Endothelial cell of umbilical vein (primary cell): ENCODE results near the gene CYP2S1. TPM values are rescaled to one million over a fixed set of nuclear protein-coding genes. Genes with fewer than 3 reads are reported as not detected.
A peak's percentile ranks its signal among the peaks of the same experiment; 100 is the strongest.

Source experiments
- BruUV-seq: library from RNA; stranded (reverse); fragments of 400-500 nt; replicated peaks from 2 replicates; lab custom pipeline; 2021; lab: Mats Ljungman, UMichigan
- CTCF ChIA-PET: fragments of 300-600, 350-600 bp; sonication (Branson Sonifier 250); formaldehyde crosslinking; loops from one replicate; lab custom pipeline; 2021; ENCODE audit warnings: antibody characterized with exemption, inconsistent platforms; lab: Charles Lee
- POLR2A ChIA-PET: fragments of 300-600, 350-600 bp; sonication (Branson Sonifier 250); formaldehyde crosslinking; loops from one replicate; lab custom pipeline; 2021; ENCODE audit warnings: antibody characterized with exemption, inconsistent platforms; lab: Charles Lee
- DNase-seq: peaks from one replicate; pipeline ENCODE4 v3.0.0-alpha.2; 2011; ENCODE audit warnings: low read depth, low spot score
- FAIRE-seq: peaks from 2 replicates; lab custom pipeline; 2011; peaks lifted over from hg19 to GRCh38; lab: Jason Lieb, UNC
- H2AFZ ChIP-seq: 2 replicates; pipeline ENCODE4 v1.6.0; 2012; ENCODE audit warnings: low read depth, low read length, control low read depth, inconsistent platforms
- H3K27ac ChIP-seq: 2 replicates; pipeline ENCODE4 v1.5.1; 2011; ENCODE audit warnings: low read depth, mild to moderate bottlenecking, control low read depth, low read length, moderate library complexity; ENCODE audit not compliant: insufficient read depth
- H3K27me3 ChIP-seq, 2 experiments: 2 replicates each; pipeline versions ENCODE4 v1.6.0 to v1.6.1; 2011; ENCODE audit warnings: low read length in 2 of 2, mixed read lengths in 1 of 2; ENCODE audit not compliant: control insufficient read depth in 2 of 2, insufficient read depth in 2 of 2
- H3K36me3 ChIP-seq, 2 experiments: 2 replicates in 1 of 2; 3 replicates in 1 of 2; pipeline ENCODE4 v1.5.1; 2011; ENCODE audit warnings: low read length in 2 of 2, mild to moderate bottlenecking in 1 of 2, moderate library complexity in 1 of 2; ENCODE audit not compliant: control insufficient read depth in 2 of 2, insufficient read depth in 2 of 2; ENCODE audit errors: extremely low read depth in 1 of 2
- H3K4me1 ChIP-seq: 3 replicates; pipeline ENCODE4 v1.5.1; 2011; ENCODE audit warnings: mild to moderate bottlenecking, low read length; ENCODE audit not compliant: control insufficient read depth, insufficient read depth; ENCODE audit errors: extremely low read depth
- H3K4me2 ChIP-seq: 2 replicates; pipeline ENCODE4 v1.6.1; 2011; ENCODE audit warnings: low read length, control low read depth, mixed read lengths; ENCODE audit not compliant: insufficient read depth
- H3K4me3 ChIP-seq, 3 experiments: fragments of 200-600 bp in 1 of 3; sonication (generic), shearing (Covaris generic) in 1 of 3; replicated peaks in 1 of 3; 2 replicates each; pipeline ENCODE4 v1.5.1; 2011 to 2016; ENCODE audit warnings: control low read depth in 3 of 3, low read length in 3 of 3, mild to moderate bottlenecking in 2 of 3, inconsistent platforms in 1 of 3, low read depth in 1 of 3, moderate library complexity in 1 of 3; ENCODE audit not compliant: insufficient read depth in 1 of 3
- H3K79me2 ChIP-seq: 2 replicates; pipeline ENCODE4 v1.6.0; 2012; ENCODE audit warnings: low read length, inconsistent platforms; ENCODE audit not compliant: control insufficient read depth, insufficient read depth
- H3K9ac ChIP-seq: replicated peaks from 2 replicates; pipeline ENCODE3; 2011; ENCODE audit warnings: low read length, control low read depth; ENCODE audit not compliant: insufficient read depth; ENCODE audit errors: extremely low read depth
- H3K9me1 ChIP-seq: replicated peaks from 3 replicates; pipeline ENCODE4 v1.6.0; 2011; ENCODE audit warnings: mild to moderate bottlenecking, low read length; ENCODE audit not compliant: control insufficient read depth, insufficient read depth; ENCODE audit errors: extremely low read depth
- H3K9me3 ChIP-seq: replicated peaks from 2 replicates; pipeline ENCODE4 v1.5.1; 2012; ENCODE audit warnings: low read length, inconsistent platforms; ENCODE audit not compliant: control insufficient read depth, insufficient read depth
- H4K20me1 ChIP-seq: replicated peaks from 2 replicates; pipeline ENCODE3; 2011; ENCODE audit warnings: mild to moderate bottlenecking, low read length; ENCODE audit not compliant: control insufficient read depth, insufficient read depth; ENCODE audit errors: extremely low read depth
- CTCF ChIP-seq, 2 donors: IDR thresholded peaks; 1 replicate in 1 of 2; 2 replicates in 1 of 2; pipeline ENCODE4 v1.5.1; 2011; ENCODE audit warnings: low read length in 2 of 2, mild to moderate bottlenecking in 2 of 2, moderate library complexity in 2 of 2, control low read depth in 1 of 2, inconsistent platforms in 1 of 2, low read depth in 1 of 2; ENCODE audit not compliant: insufficient read depth in 1 of 2; ENCODE audit errors: extremely low read depth in 1 of 2
- JUN ChIP-seq: IDR thresholded peaks from 2 replicates; pipeline ENCODE4 v1.6.1; 2011; ENCODE audit warnings: borderline replicate concordance, low read depth; ENCODE audit not compliant: insufficient read length, insufficient read depth
- MYC ChIP-seq: IDR thresholded peaks from one replicate; pipeline ENCODE4 v1.6.1; 2011; ENCODE audit warnings: mild to moderate bottlenecking, low read depth, low read length
- POLR2A ChIP-seq: IDR thresholded peaks from 2 replicates; pipeline ENCODE4 v1.6.1; 2012; ENCODE audit warnings: low read depth, mild to moderate bottlenecking, control low read depth, low read length
- POLR2AphosphoS5 ChIP-seq: IDR thresholded peaks from 2 replicates; pipeline ENCODE4 v1.6.1; 2012; ENCODE audit warnings: low read depth, mild to moderate bottlenecking, control low read depth, low read length, moderate library complexity; ENCODE audit not compliant: insufficient read depth
- dilution Hi-C: fragments of 300-500 bp; cut with MboI; formaldehyde crosslinking; loops from one replicate; pipeline ENCODE4 v1.15.0; 2019; ENCODE audit warnings: low sequenced_read_pairs; ENCODE audit not compliant: extremely low pct_ligation_motif_present
- intact Hi-C: fragments of 100-400 bp; cut with micrococcal nuclease; formaldehyde crosslinking; loops from one replicate; pipeline ENCODE4 v1.10.0; 2022
- polyA plus RNA-seq, 4 experiments: library from polyadenylated mRNA; depleted of rRNA in 3 of 4; stranded (reverse) in 3 of 4; unstranded in 1 of 4; fragments of >200 nt; gene quantifications; 2 replicates each; pipeline versions ENCODE4 v1.2.1 to v1.2.3, GENCODE V29; 2011 to 2012; ENCODE audit warnings: missing spikeins in 1 of 4
- total RNA-seq: library from RNA; stranded (reverse); gene quantifications from 2 replicates; pipeline ENCODE4 v1.2.3, GENCODE V29; 2021

Gene CYP2S1
- total and polyA plus RNA-seq, 2 donors (not counting 3 experiments of a cell fraction or from before 2014, with no cell fraction given): 0.98 to 4.5 TPM

- H3K36me3 ChIP-seq: peaks cover 2 to 6% of the 10 kb centered on the region in 2 experiments
- no peaks in the 10 kb centered on the region for H3K9me1 ChIP-seq
- H3K79me2 ChIP-seq: peaks cover 37% of the 10 kb centered on the region
- dilution Hi-C loops (no loop called here), intact Hi-C loops (no loop called here)
- CTCF ChIA-PET: interaction anchor here (1.2 to 5.4 kb wide), 3 partner anchors 14 to 44 kb away, joined by 3 to 50 read pairs (median 24); no protein-coding TSS in a partner anchor
- H2AFZ ChIP-seq: peak overlapping the region; percentile 73
- peak overlapping the region; percentile 73 for H3K27ac ChIP-seq
- BruUV-seq: no TSS peak
- H3K9me3 ChIP-seq: no peaks in the 10 kb centered on the region
- H3K4me3 ChIP-seq: no peak overlapping the region
- no peak overlapping the region for H3K9ac ChIP-seq
- DNase-seq (no peak), FAIRE-seq (no peak)
- H4K20me1 ChIP-seq: no peaks in the 10 kb centered on the region
- TF ChIP-seq JUN: no peak
- peaks cover 28% of the 10 kb centered on the region for H3K4me1 ChIP-seq
- POLR2A ChIA-PET: interaction anchor here (1.3 kb wide), 2 partner anchors 14 to 21 kb away, joined by 3 to 5 read pairs; no protein-coding TSS in a partner anchor
- H3K27me3 ChIP-seq: no peaks in the 10 kb centered on the region
- no peak overlapping the region for H3K4me2 ChIP-seq
Observed at GRCh38 chr19:41218249-41218614, 25.2 kb downstream of the CYP2S1 start.

GRCh38 chr19:41218615-41219507, 25.8 kb downstream of the CYP2S1 start, which contains the start of gene AXL:
Gene AXL (plus strand): TSS chr19:41219223. CDS start chr19:41219393, 170 bp downstream.
- FAIRE-seq (peak; percentile 89), DNase-seq (peak; percentile 73)
- H3K36me3 ChIP-seq: peaks cover 2 to 6% of the 10 kb centered on the region in 2 experiments
- POLR2A ChIA-PET: interaction anchor here (1.3 kb wide), 2 partner anchors 14 to 20 kb away, joined by 3 to 5 read pairs; no protein-coding TSS in a partner anchor
- intact Hi-C loops: loop anchor here (1.0 kb wide), 1 partner anchor 43 kb away; no protein-coding TSS in a partner anchor
- H4K20me1 ChIP-seq: no peaks in the 10 kb centered on the region
- no TSS peak for BruUV-seq
- peak within 1 kb of the TSS; percentile 89 for H3K9ac ChIP-seq
- H3K4me3 ChIP-seq: peak within 1 kb of the TSS; percentile 59 to 96 (median 85)
- H3K4me2 ChIP-seq: peak within 1 kb of the TSS; percentile 86
- CTCF ChIA-PET: interaction anchor here (1.2 to 5.4 kb wide), 3 partner anchors 14 to 43 kb away, joined by 3 to 50 read pairs (median 24); no protein-coding TSS in a partner anchor
- no peaks in the 10 kb centered on the region for H3K9me3 ChIP-seq
- TF ChIP-seq POLR2A: peak; percentile 77
- peak; percentile 86 for TF ChIP-seq POLR2AphosphoS5
- TF ChIP-seq CTCF (IDR thresholded peaks at IDR 0.05; ENCODE audit: extremely low read depth in 1 of 2, insufficient read depth in 1 of 2, low read depth in 1 of 2, low read length in 2 of 2): no peak
- no peak for TF ChIP-seq MYC
- no peaks in the 10 kb centered on the region for H3K27me3 ChIP-seq
- H3K27ac ChIP-seq: peak within 1 kb of the TSS; percentile 73
- dilution Hi-C loops: no loop called here
- peaks cover 43% of the 10 kb centered on the region for H3K79me2 ChIP-seq
- H2AFZ ChIP-seq: peak within 1 kb of the TSS; percentile 73
- no peaks in the 10 kb centered on the region for H3K9me1 ChIP-seq
- peaks cover 34% of the 10 kb centered on the region for H3K4me1 ChIP-seq
